ENCODE results near the gene SLC16A7. TPM values are rescaled to one million over a fixed set of nuclear protein-coding genes. Genes with fewer than 3 reads are reported as not detected.

SLC16A7 gene
- total RNA-seq, 1 donor from 2014 or later, result 10.7 TPM

- no peak for DNase-seq (ENCODE audit: low read depth, low spot score)
Measured at GRCh38 chr12:59665701-59666100, 69.9 kb downstream of the SLC16A7 start.

- no peak for DNase-seq (ENCODE audit: low read depth, low spot score)
Measured at GRCh38 chr12:59668674-59669073, 72.8 kb downstream of the SLC16A7 start.

GRCh38 chr12:59672273-59672672 lies 76.4 kb downstream of the SLC16A7 start:
- no peak for DNase-seq (ENCODE audit: low read depth, low spot score)

GRCh38 chr12:59675461-59675860 lies 79.6 kb downstream of the SLC16A7 start:
- no peak for DNase-seq (ENCODE audit: low read depth, low spot score)

GRCh38 chr12:59677857-59678256 lies 82.0 kb downstream of the SLC16A7 start:
- no peak for DNase-seq (ENCODE audit: low read depth, low spot score)

- DNase-seq (ENCODE audit: low read depth, low spot score), result no peak
Measured at GRCh38 chr12:59678759-59679411, 83.1 kb downstream of the SLC16A7 start.

- no peak for DNase-seq (ENCODE audit: low read depth, low spot score)
Measured at GRCh38 chr12:59689776-59690175, 93.9 kb downstream of the SLC16A7 start.

GRCh38 chr12:59695379-59695778 lies 99.5 kb downstream of the SLC16A7 start:
- DNase-seq (ENCODE audit: low read depth, low spot score), result no peak

GRCh38 chr12:59698600-59698999 lies 102.8 kb downstream of the SLC16A7 start:
- no peak for DNase-seq (ENCODE audit: low read depth, low spot score)

- DNase-seq (ENCODE audit: low read depth, low spot score), result no peak
Measured at GRCh38 chr12:59699421-59700152, 103.8 kb downstream of the SLC16A7 start.

- no peak for DNase-seq (ENCODE audit: low read depth, low spot score)
Measured at GRCh38 chr12:59700153-59700450, 104.3 kb downstream of the SLC16A7 start.

- no peak for DNase-seq (ENCODE audit: low read depth, low spot score)
Measured at GRCh38 chr12:59708064-59708463, 112.2 kb downstream of the SLC16A7 start.

- no peak for DNase-seq (ENCODE audit: low read depth, low spot score)
Measured at GRCh38 chr12:59708484-59708883, 112.7 kb downstream of the SLC16A7 start.

- no peak for DNase-seq (ENCODE audit: low read depth, low spot score)
Measured at GRCh38 chr12:59710004-59710628, 114.3 kb downstream of the SLC16A7 start.

- DNase-seq (ENCODE audit: low read depth, low spot score), result no peak
Measured at GRCh38 chr12:59710964-59711363, 115.1 kb downstream of the SLC16A7 start.

- no peak for DNase-seq (ENCODE audit: low read depth, low spot score)
Measured at GRCh38 chr12:59715434-59715833, 119.6 kb downstream of the SLC16A7 start.

GRCh38 chr12:59716043-59716442 lies 120.2 kb downstream of the SLC16A7 start:
- DNase-seq (ENCODE audit: low read depth, low spot score), result no peak

- no peak for DNase-seq (ENCODE audit: low read depth, low spot score)
Measured at GRCh38 chr12:59717436-59717835, 121.6 kb downstream of the SLC16A7 start.

GRCh38 chr12:59719701-59720100 lies 123.9 kb downstream of the SLC16A7 start:
- no peak for DNase-seq (ENCODE audit: low read depth, low spot score)

GRCh38 chr12:59723520-59723919 lies 127.7 kb downstream of the SLC16A7 start:
- DNase-seq (ENCODE audit: low read depth, low spot score), result no peak

- DNase-seq (ENCODE audit: low read depth, low spot score), result no peak
Measured at GRCh38 chr12:59724011-59724695, 128.3 kb downstream of the SLC16A7 start.

GRCh38 chr12:59733200-59733599 lies 137.4 kb downstream of the SLC16A7 start:
- no peak for DNase-seq (ENCODE audit: low read depth, low spot score)

All from pulmonary artery endothelial cell (primary cell).